IPS DF 6.9 (cell line): ENCODE results near the gene C19orf67.

Experiments
- DNase-seq: peaks from one replicate; pipeline ENCODE4 v3.0.0-alpha.2; 2013; ENCODE audit warnings: low read depth, low spot score
- H3K27ac ChIP-seq: one replicate; pipeline ENCODE4 v1.5.1; 2013; ENCODE audit warnings: low read length, control low read depth
- H3K27me3 ChIP-seq: 2 replicates; pipeline ENCODE4 v1.6.1; 2013; ENCODE audit warnings: mild to moderate bottlenecking, low read length; ENCODE audit not compliant: control insufficient read depth, insufficient read depth
- H3K36me3 ChIP-seq: 2 replicates; pipeline ENCODE4 v1.6.1; 2013; ENCODE audit warnings: low read length; ENCODE audit not compliant: control insufficient read depth, insufficient read depth
- H3K4me1 ChIP-seq: 2 replicates; pipeline ENCODE4 v1.6.1; 2013; ENCODE audit warnings: low read length; ENCODE audit not compliant: control insufficient read depth, insufficient read depth
- H3K4me3 ChIP-seq: 2 replicates; pipeline ENCODE4 v1.5.1; 2013; ENCODE audit warnings: mild to moderate bottlenecking, low read length
- H3K9me3 ChIP-seq: 2 replicates; pipeline ENCODE4 v1.6.1; 2013; ENCODE audit warnings: low read length, inconsistent platforms; ENCODE audit not compliant: control insufficient read depth, insufficient read depth
- WGBS: extraction: QIAGEN DNeasy Blood & Tissue Kit; methylation state at CpG from one replicate; pipeline ENCODE4 v1.1.7; 2013; ENCODE audit warnings: mixed read lengths, missing lambda C conversion rate; ENCODE audit not compliant: insufficient read length, insufficient coverage; 5-methylcytosine and 5-hydroxymethylcytosine counted together

The C19orf67 gene

GRCh38 chr19:14066134-14066533 is 19.4 kb downstream of the C19orf67 start:
- WGBS: no CpG with 5 or more reads among the region's 2 CpGs
- Histone ChIP-seq H3K27ac (no peak overlapping the region), H3K4me1 (peaks cover 2% of the 10 kb centered on the region), H3K4me3 (no peak overlapping the region), H3K9me3 (no peaks in the 10 kb centered on the region), H3K27me3 (no peaks in the 10 kb centered on the region), H3K36me3 (no peaks in the 10 kb centered on the region; the same call in 1 of the 2 replicates)
- DNase-seq: no peak

GRCh38 chr19:14063105-14063504 is 22.5 kb downstream of the C19orf67 start:
- H3K9me3 ChIP-seq: no peaks in the 10 kb centered on the region
- no peak overlapping the region for H3K27ac ChIP-seq
- DNase-seq: no peak
- H3K27me3 ChIP-seq: peaks cover 6% of the 10 kb centered on the region; the same call in 1 of the 2 replicates
- WGBS: no CpG with 5 or more reads among the region's 7 CpGs
- no peaks in the 10 kb centered on the region for H3K36me3 ChIP-seq
- peaks cover 2% of the 10 kb centered on the region; the same call in 1 of the 2 replicates for H3K4me1 ChIP-seq
- no peak overlapping the region for H3K4me3 ChIP-seq

- H3K27me3 ChIP-seq: peaks cover 6% of the 10 kb centered on the region; the same call in 1 of the 2 replicates
- H3K36me3 ChIP-seq: no peaks in the 10 kb centered on the region
- no peak overlapping the region for H3K4me3 ChIP-seq
- H3K9me3 ChIP-seq: no peaks in the 10 kb centered on the region
- no peak overlapping the region for H3K27ac ChIP-seq
- peaks cover 2% of the 10 kb centered on the region; the same call in 1 of the 2 replicates for H3K4me1 ChIP-seq
- no CpG with 5 or more reads among the region's 5 CpGs for WGBS
- no peak for DNase-seq
Observed at GRCh38 chr19:14062558-14062855, 23.1 kb downstream of the C19orf67 start.

GRCh38 chr19:14061751-14062557 is 23.6 kb downstream of the C19orf67 start, which contains the start of gene PALM3:
PALM3 (minus strand) TSS chr19:14062076; CDS start chr19:14061980, 96 bp downstream.
- H3K27ac ChIP-seq: no peak within 1 kb of the TSS
- H3K9me3 ChIP-seq: no peaks in the 10 kb centered on the region
- no CpG with 5 or more reads among the region's 19 CpGs for WGBS
- peaks cover 6% of the 10 kb centered on the region; the same call in 1 of the 2 replicates for H3K27me3 ChIP-seq
- no peak within 1 kb of the TSS for H3K4me3 ChIP-seq
- peaks cover 2% of the 10 kb centered on the region; the same call in 1 of the 2 replicates for H3K4me1 ChIP-seq
- no peak for DNase-seq
- no peaks in the 10 kb centered on the region for H3K36me3 ChIP-seq

- DNase-seq: no peak
- no peak overlapping the region for H3K4me3 ChIP-seq
- peaks cover 6% of the 10 kb centered on the region; the same call in 1 of the 2 replicates for H3K27me3 ChIP-seq
- WGBS: no CpG with 5 or more reads among the region's 9 CpGs
- no peaks in the 10 kb centered on the region for H3K9me3 ChIP-seq
- no peak overlapping the region for H3K27ac ChIP-seq
- H3K4me1 ChIP-seq: peaks cover 2% of the 10 kb centered on the region; the same call in 1 of the 2 replicates
- no peaks in the 10 kb centered on the region for H3K36me3 ChIP-seq
Observed at GRCh38 chr19:14061081-14061749, 24.4 kb downstream of the C19orf67 start.

- H3K9me3 ChIP-seq: no peaks in the 10 kb centered on the region
- no peak for DNase-seq
- no peaks in the 10 kb centered on the region for H3K36me3 ChIP-seq
- peaks cover 2% of the 10 kb centered on the region; the same call in 1 of the 2 replicates for H3K4me1 ChIP-seq
- H3K27ac ChIP-seq: no peak overlapping the region
- no peak overlapping the region for H3K4me3 ChIP-seq
- H3K27me3 ChIP-seq: peaks cover 6% of the 10 kb centered on the region; the same call in 1 of the 2 replicates
- no CpG with 5 or more reads among the region's 8 CpGs for WGBS
Observed at GRCh38 chr19:14059652-14060155, 25.9 kb downstream of the C19orf67 start.

- Histone ChIP-seq H3K4me1 (peaks cover 2% of the 10 kb centered on the region; the same call in 1 of the 2 replicates), H3K27ac (no peak overlapping the region), H3K36me3 (no peaks in the 10 kb centered on the region), H3K9me3 (no peaks in the 10 kb centered on the region), H3K27me3 (peaks cover 6% of the 10 kb centered on the region; the same call in 1 of the 2 replicates), H3K4me3 (no peak overlapping the region)
- DNase-seq: no peak
- no CpG with 5 or more reads among the region's 15 CpGs for WGBS
Observed at GRCh38 chr19:14059093-14059480, 26.5 kb downstream of the C19orf67 start.

GRCh38 chr19:14058182-14059092 is 27.1 kb downstream of the C19orf67 start:
- no peak for DNase-seq
- Histone ChIP-seq H3K27ac (no peak overlapping the region), H3K9me3 (no peaks in the 10 kb centered on the region), H3K27me3 (peaks cover 6% of the 10 kb centered on the region; the same call in 1 of the 2 replicates), H3K36me3 (no peaks in the 10 kb centered on the region), H3K4me3 (peak overlapping the region; percentile 61; the same call in 1 of the 2 replicates), H3K4me1 (peaks cover 2% of the 10 kb centered on the region; the same call in 1 of the 2 replicates)
- WGBS: 100% methylated on average over 3 of the region's 17 CpGs

- H3K36me3 ChIP-seq: no peaks in the 10 kb centered on the region
- H3K4me3 ChIP-seq: peak overlapping the region; percentile 61; the same call in 1 of the 2 replicates
- H3K4me1 ChIP-seq: peaks cover 2% of the 10 kb centered on the region; the same call in 1 of the 2 replicates
- DNase-seq: no peak
- no peak overlapping the region for H3K27ac ChIP-seq
- no peaks in the 10 kb centered on the region for H3K9me3 ChIP-seq
- WGBS: no CpG with 5 or more reads among the region's 19 CpGs
- H3K27me3 ChIP-seq: peaks cover 6% of the 10 kb centered on the region; the same call in 1 of the 2 replicates
Observed at GRCh38 chr19:14056741-14057356, 28.7 kb downstream of the C19orf67 start.
